Parathyroid adenoma (tissue), 2 donors: ENCODE data around the gene UTY.
"Not testable (repeated sequence)": the region's sequence is repeated elsewhere in the genome, so short reads cannot be mapped to it uniquely, and the experiment has no call there.

Experiments
- H2AFZ ChIP-seq: fragments of 300-600 bp; sonication (generic); one replicate; pipeline ENCODE4 v1.7.0; 2017; ENCODE audit warnings: antibody characterized with exemption, mild to moderate bottlenecking
- H3K27ac ChIP-seq: fragments of 300-600 bp; sonication (generic); one replicate; pipeline ENCODE4 v1.7.0; 2017
- H3K27me3 ChIP-seq: fragments of 300-600 bp; sonication (generic); one replicate; pipeline ENCODE4 v1.7.0; 2017; ENCODE audit warnings: low read length; ENCODE audit not compliant: control insufficient read depth, insufficient read depth
- H3K36me3 ChIP-seq: fragments of 300-600 bp; sonication (generic); one replicate; pipeline ENCODE4 v1.7.0; 2017; ENCODE audit warnings: low read length; ENCODE audit not compliant: control insufficient read depth, insufficient read depth
- H3K4me1 ChIP-seq: fragments of 300-600 bp; sonication (generic); one replicate; pipeline ENCODE4 v1.7.0; 2017; ENCODE audit warnings: control low read depth
- H3K4me2 ChIP-seq: fragments of 300-600 bp; sonication (generic); one replicate; pipeline ENCODE4 v1.7.0; 2017; ENCODE audit warnings: low read length
- H3K4me3 ChIP-seq: fragments of 300-600 bp; sonication (generic); one replicate; pipeline ENCODE4 v1.7.0; 2017; ENCODE audit warnings: low read depth, low read length
- H3K79me2 ChIP-seq: fragments of 300-600 bp; sonication (generic); one replicate; pipeline ENCODE4 v1.7.0; 2017; ENCODE audit warnings: control low read depth
- H3K9ac ChIP-seq: fragments of 300-600 bp; sonication (generic); one replicate; pipeline ENCODE4 v1.7.0; 2017; ENCODE audit warnings: mild to moderate bottlenecking
- H3K9me3 ChIP-seq: fragments of 300-600 bp; sonication (generic); one replicate; pipeline ENCODE4 v1.7.0; 2017; ENCODE audit warnings: low read length; ENCODE audit not compliant: control insufficient read depth
- CTCF ChIP-seq: fragments of 300-600 bp; sonication (generic); IDR thresholded peaks from one replicate; pipeline ENCODE4 v1.7.0; 2017; ENCODE audit warnings: antibody characterized with exemption, mild to moderate bottlenecking
- donor health status: primary hyperparathyroidism.

UTY gene

GRCh38 chrY:13300795-13301194 lies 179.0 kb downstream of the UTY start:
- no peak overlapping the region for H2AFZ ChIP-seq
- no peaks in the 10 kb centered on the region for H3K79me2 ChIP-seq
- H3K9me3 ChIP-seq = no peaks in the 10 kb centered on the region
- no peak overlapping the region for H3K4me2 ChIP-seq
- no peak overlapping the region for H3K4me3 ChIP-seq
- no peaks in the 10 kb centered on the region for H3K4me1 ChIP-seq
- no peaks in the 10 kb centered on the region for H3K27me3 ChIP-seq
- H3K9ac ChIP-seq = no peak overlapping the region
- H3K36me3 ChIP-seq = no peaks in the 10 kb centered on the region
- H3K27ac ChIP-seq = no peak overlapping the region
- TF ChIP-seq CTCF = no peak

- Histone ChIP-seq H3K4me2 (no peak overlapping the region), H3K79me2 (no peaks in the 10 kb centered on the region), H3K27ac (no peak overlapping the region), H3K9me3 (no peaks in the 10 kb centered on the region), H3K4me1 (no peaks in the 10 kb centered on the region), H3K36me3 (no peaks in the 10 kb centered on the region), H2AFZ (no peak overlapping the region), H3K4me3 (no peak overlapping the region), H3K9ac (no peak overlapping the region), H3K27me3 (no peaks in the 10 kb centered on the region)
- TF ChIP-seq CTCF = no peak
Observed at GRCh38 chrY:13299411-13299810, 180.4 kb downstream of the UTY start.

- H3K79me2 ChIP-seq = no peaks in the 10 kb centered on the region
- H3K9me3 ChIP-seq = no peaks in the 10 kb centered on the region
- H2AFZ ChIP-seq = no peak overlapping the region
- no peaks in the 10 kb centered on the region for H3K27me3 ChIP-seq
- no peaks in the 10 kb centered on the region for H3K36me3 ChIP-seq
- H3K4me2 ChIP-seq = no peak overlapping the region
- no peak overlapping the region for H3K4me3 ChIP-seq
- TF ChIP-seq CTCF = no peak
- H3K4me1 ChIP-seq = no peaks in the 10 kb centered on the region
- H3K27ac ChIP-seq = no peak overlapping the region
- no peak overlapping the region for H3K9ac ChIP-seq
Observed at GRCh38 chrY:13296176-13296890, 183.5 kb downstream of the UTY start.

- no peak overlapping the region for H3K27ac ChIP-seq
- H3K9ac ChIP-seq = no peak overlapping the region
- H3K79me2 ChIP-seq = no peaks in the 10 kb centered on the region
- H3K4me3 ChIP-seq = no peak overlapping the region
- no peak overlapping the region for H2AFZ ChIP-seq
- no peaks in the 10 kb centered on the region for H3K9me3 ChIP-seq
- no peaks in the 10 kb centered on the region for H3K36me3 ChIP-seq
- no peaks in the 10 kb centered on the region for H3K4me1 ChIP-seq
- no peaks in the 10 kb centered on the region for H3K27me3 ChIP-seq
- no peak for TF ChIP-seq CTCF
- H3K4me2 ChIP-seq = no peak overlapping the region
Observed at GRCh38 chrY:13295026-13295425, 184.8 kb downstream of the UTY start.

GRCh38 chrY:13291199-13291598 lies 188.6 kb downstream of the UTY start:
- H3K27me3 ChIP-seq = no peaks in the 10 kb centered on the region
- no peaks in the 10 kb centered on the region for H3K79me2 ChIP-seq
- H3K27ac ChIP-seq = no peak overlapping the region
- H2AFZ ChIP-seq = no peak overlapping the region
- TF ChIP-seq CTCF = no peak
- H3K36me3 ChIP-seq = no peaks in the 10 kb centered on the region
- no peak overlapping the region for H3K4me2 ChIP-seq
- H3K9me3 ChIP-seq = no peaks in the 10 kb centered on the region
- H3K4me3 ChIP-seq = no peak overlapping the region
- H3K4me1 ChIP-seq = no peaks in the 10 kb centered on the region
- H3K9ac ChIP-seq = no peak overlapping the region

- not testable (repeated sequence) for H3K9me3 ChIP-seq, H3K4me1 ChIP-seq, H3K36me3 ChIP-seq, H3K27ac ChIP-seq, H2AFZ ChIP-seq, H3K27me3 ChIP-seq, H3K4me3 ChIP-seq, H3K79me2 ChIP-seq, H3K9ac ChIP-seq, H3K4me2 ChIP-seq
Observed at GRCh38 chrY:13282151-13283054, 197.4 kb downstream of the UTY start.
